ENCODE data around the gene SKAP1.

Gene SKAP1

DNA sequence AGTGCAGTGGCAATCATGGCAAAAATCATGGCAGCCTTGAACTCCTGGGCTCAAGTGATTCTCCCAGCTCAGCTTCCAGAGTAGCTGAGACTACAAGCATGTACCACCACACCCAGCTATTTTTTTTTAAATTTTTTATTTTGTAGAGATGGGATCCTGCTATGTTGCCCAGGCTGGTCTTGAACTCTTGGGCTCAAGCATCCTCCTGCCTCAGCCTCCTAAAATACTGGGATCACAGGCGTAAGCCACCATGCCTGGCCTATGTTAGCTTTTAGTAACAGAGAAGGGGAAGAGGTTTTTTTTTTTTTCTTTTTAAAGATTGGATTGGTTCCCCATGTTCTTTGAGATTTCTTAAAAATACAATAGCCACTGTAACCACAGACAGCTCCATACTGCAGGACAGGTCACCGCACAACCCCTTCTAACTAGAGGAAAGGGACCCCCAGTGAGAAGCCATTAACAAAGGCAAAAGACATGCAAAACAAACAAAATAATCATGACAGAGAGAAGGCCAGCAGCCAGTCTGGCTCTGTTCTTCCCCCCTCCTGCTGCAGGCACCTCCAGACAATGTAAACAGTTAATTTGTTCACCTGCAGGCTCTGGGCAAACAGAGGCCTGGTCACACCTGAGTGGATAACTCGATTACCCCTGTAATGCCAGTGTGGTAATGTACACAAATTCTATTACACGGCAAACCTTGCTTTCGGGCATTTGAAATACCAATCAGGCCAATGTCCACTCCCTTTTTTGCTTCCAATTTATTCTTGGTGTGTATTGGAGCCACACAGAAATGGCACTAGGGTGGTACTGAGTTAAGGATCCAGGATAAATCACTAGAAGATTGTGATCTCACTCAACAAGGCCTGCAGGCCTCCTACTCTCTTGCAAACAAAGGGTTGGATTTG, 269.6 kb downstream of the SKAP1 start:
- TF ChIP-seq, protein P1, sequence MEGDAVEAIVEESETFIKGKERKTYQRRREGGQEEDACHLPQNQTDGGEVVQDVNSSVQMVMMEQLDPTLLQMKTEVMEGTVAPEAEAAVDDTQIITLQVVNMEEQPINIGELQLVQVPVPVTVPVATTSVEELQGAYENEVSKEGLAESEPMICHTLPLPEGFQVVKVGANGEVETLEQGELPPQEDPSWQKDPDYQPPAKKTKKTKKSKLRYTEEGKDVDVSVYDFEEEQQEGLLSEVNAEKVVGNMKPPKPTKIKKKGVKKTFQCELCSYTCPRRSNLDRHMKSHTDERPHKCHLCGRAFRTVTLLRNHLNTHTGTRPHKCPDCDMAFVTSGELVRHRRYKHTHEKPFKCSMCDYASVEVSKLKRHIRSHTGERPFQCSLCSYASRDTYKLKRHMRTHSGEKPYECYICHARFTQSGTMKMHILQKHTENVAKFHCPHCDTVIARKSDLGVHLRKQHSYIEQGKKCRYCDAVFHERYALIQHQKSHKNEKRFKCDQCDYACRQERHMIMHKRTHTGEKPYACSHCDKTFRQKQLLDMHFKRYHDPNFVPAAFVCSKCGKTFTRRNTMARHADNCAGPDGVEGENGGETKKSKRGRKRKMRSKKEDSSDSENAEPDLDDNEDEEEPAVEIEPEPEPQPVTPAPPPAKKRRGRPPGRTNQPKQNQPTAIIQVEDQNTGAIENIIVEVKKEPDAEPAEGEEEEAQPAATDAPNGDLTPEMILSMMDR (IDR thresholded peaks at IDR 0.05; ENCODE audit: low read depth, low read length, missing control alignments) = no peak
- no peak for DNase-seq (ENCODE audit: extremely low read depth, low read depth)

DNA sequence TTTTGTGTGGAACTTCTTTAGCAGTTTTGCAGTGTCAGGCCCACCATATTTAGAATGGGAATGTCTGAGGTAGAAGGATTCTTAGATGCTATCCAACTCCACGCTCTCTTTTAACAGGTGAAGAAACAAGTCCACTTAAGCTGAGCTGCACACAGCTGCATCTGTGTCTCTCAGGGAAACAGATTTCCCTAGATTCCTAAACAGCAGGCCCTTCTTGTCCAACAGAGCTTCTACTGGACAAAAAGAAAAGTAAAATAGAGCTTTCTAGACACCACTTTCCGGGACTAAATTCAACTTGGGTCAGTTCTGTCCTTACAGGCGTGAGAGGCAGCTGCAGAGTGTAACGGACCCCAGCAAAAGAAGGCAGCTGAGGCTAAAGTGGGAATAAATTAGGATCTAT, 270.8 kb downstream of the SKAP1 start:
- no peak overlapping the region for H3K4me3 ChIP-seq (replicated peaks; ENCODE audit: low read depth, low read length)
- TF ChIP-seq, protein P1 (IDR thresholded peaks at IDR 0.05; ENCODE audit: low read depth, low read length, missing control alignments) = no peak
- DNase-seq (ENCODE audit: extremely low read depth, low read depth) = no peak

More for the DNA sequence above, 269.6 kb downstream of the SKAP1 start:
- no peak overlapping the region for H3K4me3 ChIP-seq (replicated peaks; ENCODE audit: low read depth, low read length)

DNA sequence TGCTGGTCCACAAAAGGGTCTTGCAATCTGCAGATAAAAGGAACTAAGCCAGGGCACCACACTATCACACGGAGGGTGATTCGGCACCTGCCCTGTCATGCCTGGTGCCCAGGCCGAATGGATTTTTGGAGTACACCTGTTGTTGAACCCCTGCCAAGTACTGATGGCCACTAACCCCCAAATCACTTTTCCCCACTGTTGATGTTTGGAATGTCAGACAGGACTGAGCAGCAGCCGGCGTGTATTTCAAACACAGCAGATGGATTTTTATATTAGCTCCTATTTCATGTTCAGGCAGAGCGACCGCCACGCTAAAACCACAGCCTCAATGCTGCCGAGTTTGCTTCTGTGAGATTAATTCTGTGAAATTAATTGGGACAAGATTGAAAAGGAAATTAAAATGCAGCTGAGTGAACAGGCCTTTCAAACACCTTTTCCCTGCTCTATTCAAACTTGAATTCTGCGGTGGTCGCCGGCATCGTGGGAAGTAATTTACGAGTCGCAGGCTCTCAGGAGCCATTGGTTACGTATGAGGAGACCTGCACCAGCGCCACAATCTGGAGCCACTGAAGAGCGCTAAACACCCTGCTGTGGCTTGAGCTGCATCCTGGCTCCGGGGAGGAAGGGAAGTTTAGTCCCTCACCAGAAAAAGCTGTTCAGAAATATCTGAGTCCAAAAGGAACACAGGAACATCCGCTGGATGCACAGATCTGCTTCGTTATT, 274.0 kb downstream of the SKAP1 start:
- no peak overlapping the region for H3K4me3 ChIP-seq (replicated peaks; ENCODE audit: low read depth, low read length)
- TF ChIP-seq, protein P1 (IDR thresholded peaks at IDR 0.05; ENCODE audit: low read depth, low read length, missing control alignments) = no peak
- DNase-seq (ENCODE audit: extremely low read depth, low read depth) = no peak

DNA sequence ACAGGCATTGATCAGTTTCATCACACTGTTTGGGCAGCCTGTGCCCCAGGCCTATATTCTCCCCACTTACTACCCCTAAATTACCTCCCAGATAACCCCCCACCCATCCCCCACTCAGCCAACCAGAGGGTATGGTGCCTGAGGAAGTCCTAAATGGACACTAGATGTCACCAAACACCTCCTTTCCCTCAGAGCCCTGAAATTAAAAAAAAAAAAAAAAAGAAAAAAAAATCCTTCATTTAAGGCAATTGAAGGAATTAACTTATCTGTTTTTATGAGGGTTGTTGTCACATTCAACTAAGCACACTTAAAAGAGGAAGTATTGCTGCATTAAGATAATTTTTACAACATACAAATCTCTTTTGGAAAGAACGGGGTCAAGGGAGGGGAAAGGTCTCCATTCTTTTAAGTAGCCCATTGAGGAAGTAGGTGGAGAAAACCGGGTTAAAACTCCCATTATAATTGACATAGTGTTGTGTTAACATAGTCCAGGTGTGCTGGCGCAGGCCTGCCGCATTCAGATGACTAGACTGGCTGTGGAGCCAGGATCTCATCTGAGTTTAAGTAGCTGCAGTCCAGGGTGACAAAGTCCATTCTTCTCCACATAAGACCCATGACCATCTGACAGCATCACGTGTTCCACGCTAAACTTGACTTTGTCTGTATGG, 276.2 kb downstream of the SKAP1 start:
- no peak for DNase-seq (ENCODE audit: extremely low read depth, low read depth)
- TF ChIP-seq, protein P1 (IDR thresholded peaks at IDR 0.05; ENCODE audit: low read depth, low read length, missing control alignments) = peak; percentile 44
- H3K4me3 ChIP-seq (replicated peaks; ENCODE audit: low read depth, low read length) = no peak overlapping the region

DNA sequence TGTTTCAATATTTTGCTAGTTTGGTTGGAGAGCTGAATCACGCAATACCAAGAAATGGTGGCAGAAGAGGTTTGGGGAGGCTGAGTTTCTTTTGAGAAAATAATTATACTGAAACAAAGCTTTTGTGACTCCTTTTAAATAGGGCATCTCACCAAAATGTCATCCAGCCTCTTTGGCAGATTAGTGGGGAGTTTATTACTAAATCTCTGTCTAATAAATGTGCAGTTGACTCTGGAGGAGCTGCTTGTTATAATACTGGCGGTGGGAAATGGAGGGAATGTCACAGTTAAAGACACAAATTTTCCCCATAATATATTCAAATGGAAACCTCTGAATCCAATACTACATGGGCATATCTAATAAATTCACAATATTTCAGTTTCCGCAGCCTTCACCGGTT, 277.7 kb downstream of the SKAP1 start:
- DNase-seq (ENCODE audit: extremely low read depth, low read depth) = no peak
- TF ChIP-seq, protein P1 (IDR thresholded peaks at IDR 0.05; ENCODE audit: low read depth, low read length, missing control alignments) = no peak
- no peak overlapping the region for H3K4me3 ChIP-seq (replicated peaks; ENCODE audit: low read depth, low read length)

DNA sequence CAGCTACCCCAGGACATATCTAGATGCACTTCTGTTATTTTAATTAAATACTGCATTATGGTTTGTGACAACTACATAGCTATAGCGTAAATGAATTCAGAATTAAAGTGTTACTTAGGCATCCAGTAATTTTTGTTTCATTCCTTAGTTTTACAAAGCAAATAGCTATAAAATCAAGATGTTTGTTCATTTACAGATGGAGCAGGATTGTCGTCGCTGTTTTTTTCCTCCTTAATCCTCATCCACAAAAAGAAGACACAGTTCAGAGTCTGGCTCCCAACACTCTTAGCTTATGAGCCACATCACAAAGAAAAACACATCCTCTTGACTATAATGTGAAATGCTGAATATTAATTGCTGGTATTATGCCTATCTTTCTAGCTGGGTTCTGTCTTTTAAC, 278.8 kb downstream of the SKAP1 start:
- no peak for DNase-seq (ENCODE audit: extremely low read depth, low read depth)
- H3K4me3 ChIP-seq (replicated peaks; ENCODE audit: low read depth, low read length) = no peak overlapping the region
- TF ChIP-seq, protein P1 (IDR thresholded peaks at IDR 0.05; ENCODE audit: low read depth, low read length, missing control alignments) = no peak

All from HFF-Myc (cell line).